Measurements from ENCODE around the gene TGFB2.

GRCh38 chr1:218421531-218421930, 76.4 kb downstream of the TGFB2 start:
- no peak for TF ChIP-seq CTCF (optimal IDR thresholded peaks at IDR 0.05 in 1 of 3, IDR thresholded peaks at IDR 0.05 in 1 of 3, conservative IDR thresholded peaks at IDR 0.05 in 1 of 3; ENCODE audit: extremely low read depth in 1 of 3, insufficient read depth in 2 of 3, low read length in 3 of 3)
- TF ChIP-seq EZH2 (IDR thresholded peaks at IDR 0.05; ENCODE audit: low read length), result no peak

Data from keratinocyte (primary cell).